Liver (tissue), 9 donors: ENCODE measurements around the gene NKX2-4. TPM values are rescaled to one million over a fixed set of nuclear protein-coding genes. Genes with fewer than 3 reads are reported as not detected.

Source experiments
- DNase-seq: peaks from one replicate; pipeline ENCODE4 v3.0.0-alpha.2; 2017; ENCODE audit warnings: low spot score
- H3K27ac ChIP-seq, 2 donors: one replicate each; pipeline ENCODE4 v1.7.0; 2013; ENCODE audit warnings: inconsistent platforms in 2 of 2, low read length in 2 of 2, control low read depth in 1 of 2, low read depth in 1 of 2, mild to moderate bottlenecking in 1 of 2
- H3K27me3 ChIP-seq, 4 donors: one replicate each; pipeline versions ENCODE4 v1.6.1 to v1.7.0; 2013; ENCODE audit warnings: low read length in 3 of 4, inconsistent platforms in 1 of 4, mild to moderate bottlenecking in 1 of 4, moderate library complexity in 1 of 4; ENCODE audit not compliant: control insufficient read depth in 4 of 4, insufficient read depth in 4 of 4
- H3K36me3 ChIP-seq, 4 donors: one replicate each; pipeline versions ENCODE4 v1.6.1 to v1.7.0; 2013; ENCODE audit warnings: low read length in 3 of 4, mild to moderate bottlenecking in 3 of 4, low read depth in 1 of 4, moderate library complexity in 1 of 4; ENCODE audit not compliant: control insufficient read depth in 4 of 4, insufficient read depth in 3 of 4
- H3K4me1 ChIP-seq, 4 donors: one replicate each; pipeline versions ENCODE4 v1.6.1 to v1.7.0; 2013; ENCODE audit warnings: low read length in 3 of 4, mild to moderate bottlenecking in 3 of 4, moderate library complexity in 1 of 4; ENCODE audit not compliant: control insufficient read depth in 4 of 4, insufficient read depth in 4 of 4
- H3K4me3 ChIP-seq, 3 donors: one replicate each; pipeline versions ENCODE4 v1.6.1 to v1.7.0; 2013; ENCODE audit warnings: low read length in 3 of 3, control low read depth in 1 of 3, low read depth in 1 of 3, mild to moderate bottlenecking in 1 of 3
- H3K9ac ChIP-seq, 2 donors: one replicate each; pipeline ENCODE4 v1.7.0; 2013; ENCODE audit warnings: low read length in 2 of 2, mild to moderate bottlenecking in 2 of 2, moderate library complexity in 2 of 2, control low read depth in 1 of 2, low read depth in 1 of 2
- H3K9me3 ChIP-seq, 4 donors: one replicate each; pipeline versions ENCODE4 v1.6.1 to v1.7.0; 2013; ENCODE audit warnings: low read length in 3 of 4; ENCODE audit not compliant: control insufficient read depth in 4 of 4
- CTCF ChIP-seq: fragments of 150-350 bp; IDR thresholded peaks from 2 replicates; pipeline ENCODE4 v1.5.1; 2017; ENCODE audit warnings: improper control_type of control experiment, low read depth, low read length; ENCODE audit not compliant: missing input control
- EGR1 ChIP-seq, 2 donors: IDR thresholded peaks; 2 replicates each; pipeline ENCODE4 v1.6.1; 2016 to 2018; ENCODE audit warnings: antibody characterized with exemption in 2 of 2, low read depth in 2 of 2
- FOXA1 ChIP-seq: IDR thresholded peaks from 2 replicates; pipeline ENCODE4 v1.6.1; 2016; ENCODE audit warnings: antibody characterized with exemption
- FOXA2 ChIP-seq: IDR thresholded peaks from 2 replicates; pipeline ENCODE4 v1.6.1; 2016; ENCODE audit warnings: antibody characterized with exemption
- GABPA ChIP-seq, 2 donors: IDR thresholded peaks in 1 of 2; conservative IDR thresholded peaks in 1 of 2; 2 replicates each; pipeline ENCODE4 v1.6.1; 2016; ENCODE audit warnings: antibody characterized with exemption in 2 of 2, mild to moderate bottlenecking in 1 of 2, moderate library complexity in 1 of 2
- HNF4A ChIP-seq, 2 donors: conservative IDR thresholded peaks; 2 replicates each; pipeline ENCODE4 v1.6.1; 2016; ENCODE audit warnings: antibody characterized with exemption in 2 of 2, mild to moderate bottlenecking in 2 of 2
- HNF4G ChIP-seq: IDR thresholded peaks from 2 replicates; pipeline ENCODE4 v1.6.1; 2016; ENCODE audit warnings: antibody characterized with exemption
- JUND ChIP-seq, 2 donors: IDR thresholded peaks; 2 replicates each; pipeline ENCODE4 v1.6.1; 2016; ENCODE audit warnings: antibody characterized with exemption in 2 of 2
- MAX ChIP-seq: IDR thresholded peaks from 2 replicates; pipeline ENCODE4 v1.6.1; 2016; ENCODE audit warnings: antibody characterized with exemption
- NR2F2 ChIP-seq: IDR thresholded peaks from 2 replicates; pipeline ENCODE4 v1.6.1; 2016; ENCODE audit warnings: antibody characterized with exemption
- REST ChIP-seq: IDR thresholded peaks from 2 replicates; pipeline ENCODE4 v1.6.1; 2016; ENCODE audit warnings: antibody characterized with exemption, mild to moderate bottlenecking
- RXRA ChIP-seq, 2 donors: IDR thresholded peaks; 2 replicates each; pipeline ENCODE4 v1.6.1; 2017 to 2018; ENCODE audit warnings: antibody characterized with exemption in 2 of 2, mild to moderate bottlenecking in 1 of 2
- SP1 ChIP-seq: IDR thresholded peaks from 2 replicates; pipeline ENCODE4 v1.6.1; 2018; ENCODE audit warnings: antibody characterized with exemption, mild to moderate bottlenecking
- TAF1 ChIP-seq: conservative IDR thresholded peaks from 2 replicates; pipeline ENCODE4 v1.6.1; 2016; ENCODE audit warnings: antibody characterized with exemption, mild to moderate bottlenecking
- YY1 ChIP-seq: IDR thresholded peaks from 2 replicates; pipeline ENCODE4 v1.6.1; 2016; ENCODE audit warnings: antibody characterized with exemption, mild to moderate bottlenecking
- ZBTB33 ChIP-seq: IDR thresholded peaks from 2 replicates; pipeline ENCODE4 v1.6.1; 2016; ENCODE audit warnings: antibody characterized with exemption
- WGBS: extraction: QIAGEN DNeasy Blood & Tissue Kit; methylation state at CpG from one replicate; pipeline ENCODE4 v1.1.7; 2013; 5-methylcytosine and 5-hydroxymethylcytosine counted together
- polyA plus RNA-seq, 2 donors: library from polyadenylated mRNA; stranded (reverse) in 1 of 2; unstranded in 1 of 2; fragments of 200-250 nt in 1 of 2; fragments of >200 nt in 1 of 2; fragmentation: Nextera tagmentation in 1 of 2; extraction: Ambion mirVana in 1 of 2; gene quantifications; one replicate each; pipeline versions ENCODE4 v1.2.1 to v1.2.3, GENCODE V29; 2013 to 2015
- total RNA-seq, 2 donors: library from RNA; depleted of rRNA; stranded (reverse); fragments of >200 nt; gene quantifications; one replicate each; pipeline ENCODE4 v1.2.3, GENCODE V29; 2014
- TF ChIP-seq, protein P1 (sequence below): IDR thresholded peaks from 2 replicates; pipeline ENCODE4 v1.6.1; 2016; ENCODE audit warnings: antibody characterized with exemption
- donor health status: healthy.
- donor health status: healthy.
- donor health status: healthy.
- donor health status: healthy.
- donor health status: healthy.

NKX2-4 gene
- total and polyA plus RNA-seq, 4 donors = not detected

DNA sequence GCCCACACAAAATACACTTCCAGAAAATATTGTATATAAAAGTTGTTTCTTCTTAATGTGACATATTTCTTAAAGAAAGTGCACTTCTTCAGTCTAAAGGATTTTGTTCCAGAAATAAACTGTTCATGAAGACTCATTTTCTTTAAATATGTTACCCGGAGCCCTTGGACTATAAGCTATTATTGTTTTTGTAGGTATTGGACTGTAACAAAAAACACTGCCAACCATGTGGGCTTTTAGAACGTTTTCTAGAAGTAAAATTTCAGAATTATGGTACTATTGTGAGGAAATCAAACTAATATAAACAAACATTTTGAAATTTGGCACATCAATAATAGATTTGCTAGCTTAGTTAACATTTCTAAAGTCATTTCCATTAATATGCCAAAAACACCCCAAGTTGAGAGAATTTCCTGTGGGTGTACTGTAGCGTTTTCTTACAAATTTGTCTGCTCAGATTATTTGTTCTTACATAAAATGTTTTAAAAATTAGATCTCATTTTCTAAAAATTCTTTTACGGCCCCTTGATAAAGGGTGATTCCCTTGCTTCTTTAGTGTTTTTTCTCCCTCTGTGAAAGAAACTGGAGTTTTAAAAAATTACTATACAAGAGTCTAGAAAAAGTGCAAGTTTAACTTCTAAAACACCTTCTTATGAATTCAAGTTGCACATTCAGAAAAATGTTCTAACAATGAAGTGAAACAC lies 3.4 kb downstream of the NKX2-4 start:
- WGBS = 44% methylated on average over 4 of the region's 4 CpGs
- Histone ChIP-seq H3K4me1 (peaks cover 2 to 25% (median 18%) of the 10 kb centered on the region in 4 donors), H3K27ac (no peak overlapping the region), H3K9ac (no peak overlapping the region), H3K4me3 (no peak overlapping the region), H3K27me3 (peaks cover 4 to 42% (median 9%) of the 10 kb centered on the region in 4 donors), H3K9me3 (peaks cover 0 to 16% (median 0%) of the 10 kb centered on the region in 4 donors), H3K36me3 (peaks cover 0 to 10% (median 4%) of the 10 kb centered on the region in 4 donors)
- TF ChIP-seq NR2F2 (no peak), FOXA1 (no peak), REST (no peak), MAX (no peak), FOXA2 (no peak), RXRA (IDR thresholded peaks at IDR 0.05) (no peak), HNF4G (no peak), GABPA (IDR thresholded peaks at IDR 0.05 in 1 of 2, conservative IDR thresholded peaks at IDR 0.05 in 1 of 2) (no peak), YY1 (no peak), HNF4A (conservative IDR thresholded peaks at IDR 0.05) (no peak), CTCF (no peak), EGR1 (IDR thresholded peaks at IDR 0.05; ENCODE audit: low read depth in 2 of 2) (no peak)
- no peak for DNase-seq

- no peak for TF ChIP-seq RXRA (IDR thresholded peaks at IDR 0.05)
- TF ChIP-seq HNF4G = no peak
- TF ChIP-seq EGR1 (IDR thresholded peaks at IDR 0.05; ENCODE audit: low read depth in 2 of 2) = no peak
- TF ChIP-seq, protein P1, sequence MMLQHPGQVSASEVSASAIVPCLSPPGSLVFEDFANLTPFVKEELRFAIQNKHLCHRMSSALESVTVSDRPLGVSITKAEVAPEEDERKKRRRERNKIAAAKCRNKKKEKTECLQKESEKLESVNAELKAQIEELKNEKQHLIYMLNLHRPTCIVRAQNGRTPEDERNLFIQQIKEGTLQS = no peak
- TF ChIP-seq HNF4A (conservative IDR thresholded peaks at IDR 0.05) = no peak
- no peak for TF ChIP-seq SP1
- no peak for TF ChIP-seq TAF1
- TF ChIP-seq JUND (IDR thresholded peaks at IDR 0.05) = no peak
- TF ChIP-seq ZBTB33 = no peak
- no peak for TF ChIP-seq FOXA1
- no peak for TF ChIP-seq NR2F2
- no peak for TF ChIP-seq CTCF
- Histone ChIP-seq H3K27ac (no peak overlapping the region), H3K4me3 (no peak overlapping the region), H3K36me3 (peaks cover 0 to 14% (median 4%) of the 10 kb centered on the region in 4 donors), H3K9ac (no peak overlapping the region), H3K9me3 (peaks cover 0 to 16% (median 0%) of the 10 kb centered on the region in 4 donors), H3K27me3 (peaks cover 3 to 42% (median 7%) of the 10 kb centered on the region in 4 donors), H3K4me1 (peaks cover 10 to 29% (median 24%) of the 10 kb centered on the region in 4 donors)
- 36% methylated on average over 4 of the region's 4 CpGs for WGBS
- DNase-seq = no peak
Observed at GRCh38 chr20:21393166-21393565, 4.2 kb downstream of the NKX2-4 start.
